Measurements from ENCODE around the gene DDX43. TPM values are rescaled to one million over a fixed set of nuclear protein-coding genes. Genes with fewer than 3 reads are reported as not detected.

The DDX43 gene
- 0.65 and 1.5 TPM in 2 replicates for total RNA-seq

GRCh38 chr6:73394577-73395354 is at the start of gene DDX43:
TSS of gene DDX43 (plus strand) at chr6:73394828. CDS start at chr6:73394906, 78 bp downstream.

GRCh38 chr6:73353636-73354593 is 40.7 kb upstream of the DDX43 start, which contains the start of gene DPPA5:
TSS of gene DPPA5 (minus strand) at chr6:73354276. CDS start at chr6:73354225, 51 bp downstream.

GRCh38 chr6:73362358-73362757 is 32.3 kb upstream of the DDX43 start, which contains the start of gene KHDC3L:
TSS of gene KHDC3L (plus strand) at chr6:73362658. CDS start at chr6:73362730, 72 bp downstream.

DNA sequence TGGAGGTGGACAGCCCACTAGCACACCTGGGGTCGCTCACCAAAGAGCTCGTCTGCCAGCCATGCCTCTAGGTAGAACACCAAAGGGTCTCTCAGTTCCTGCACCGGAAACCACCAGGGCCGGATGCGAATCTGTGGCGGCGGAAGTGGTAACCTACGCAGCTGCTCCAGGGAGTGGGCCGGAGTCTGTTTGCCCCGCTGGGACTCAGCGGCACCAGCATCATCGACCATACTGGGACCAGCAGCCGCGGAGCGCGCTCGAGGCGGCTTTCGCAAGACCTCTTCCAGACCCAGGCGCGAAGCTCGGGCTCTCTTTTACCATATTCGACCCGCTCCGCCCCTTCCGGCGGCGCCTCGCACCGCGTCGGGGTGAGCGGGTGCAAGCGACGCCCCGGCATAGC is 25.1 kb upstream of the DDX43 start, which contains the start of gene OOEP:
Gene OOEP (minus strand): TSS at position 335 of the 400 bp plus-strand sequence. CDS start 105 bp downstream, at position 230.

DNA sequence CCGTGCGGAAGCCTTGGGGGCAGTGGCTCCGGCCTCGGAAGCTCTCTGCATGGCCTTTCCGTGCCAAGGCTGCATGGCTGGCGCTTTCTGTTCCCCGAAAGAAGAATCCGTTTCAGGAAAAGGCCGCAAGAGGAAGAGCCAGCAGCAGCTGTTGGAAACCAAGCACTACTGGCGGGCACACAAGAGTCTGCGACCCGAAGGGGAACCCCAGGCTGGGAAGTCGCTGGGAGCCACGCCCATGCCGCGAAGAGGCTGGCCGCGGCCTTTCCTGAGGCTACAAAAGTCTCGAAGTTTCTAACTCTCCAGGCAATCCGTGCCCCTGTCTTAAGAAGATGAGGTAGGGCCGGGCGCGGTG is 57.5 kb downstream of the DDX43 start, which contains the start of gene CGAS:
Gene CGAS (minus strand): TSS at position 191 of the 355 bp plus-strand sequence. CDS start 116 bp downstream, at position 75.

DNA sequence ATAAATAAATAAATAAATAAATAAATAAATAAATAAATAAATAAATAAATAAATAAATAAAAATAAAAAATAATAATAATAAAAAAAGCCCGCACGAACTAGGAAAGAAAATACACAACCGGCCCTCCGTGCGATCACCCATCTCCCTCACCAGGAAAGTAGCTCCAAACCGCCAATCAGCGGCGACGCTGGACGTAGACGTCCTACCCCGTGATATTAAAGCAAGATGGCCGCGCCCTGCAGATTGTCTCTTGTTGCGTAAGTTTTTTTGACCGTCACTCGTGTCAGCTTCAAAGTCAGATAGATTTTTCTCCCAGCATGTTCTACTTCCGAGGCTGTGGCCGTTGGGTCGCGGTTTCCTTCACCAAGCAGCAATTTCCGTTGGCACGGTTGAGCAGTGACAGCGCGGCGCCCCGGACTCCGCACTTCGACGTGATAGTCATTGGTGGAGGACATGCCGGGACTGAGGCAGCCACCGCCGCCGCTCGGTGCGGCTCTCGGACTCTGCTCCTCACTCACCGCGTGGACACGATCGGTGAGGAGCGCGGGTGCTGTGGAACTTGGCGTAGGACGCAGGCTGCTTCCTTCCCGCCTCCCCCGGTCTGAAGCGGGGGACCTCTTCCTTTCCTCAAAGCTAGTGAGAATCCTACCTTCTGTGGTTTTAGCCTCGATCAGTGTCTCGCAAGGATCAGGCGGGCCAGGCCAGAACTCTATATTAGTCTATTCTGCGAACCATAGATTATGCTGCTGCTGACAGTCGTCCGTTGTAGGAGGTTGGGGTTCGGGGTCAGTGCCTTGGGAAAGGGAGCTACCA is 67.1 kb downstream of the DDX43 start, which contains the start of gene MTO1:
Gene MTO1 (plus strand): TSS at position 201 of the 814 bp plus-strand sequence. CDS start 118 bp downstream, at position 319.

Other genes with a start within 250 kb of the DDX43 start
- gene KHDC1L, start 169.3 kb upstream of the DDX43 start, total RNA-seq, result not detected in 2 replicates
- 1.9 and 2.0 TPM in 2 replicates for gene KHDC1, start 131.6 kb upstream of the DDX43 start, total RNA-seq
- not detected in 2 replicates for gene DPPA5, start 40.6 kb upstream of the DDX43 start, total RNA-seq
- gene KHDC3L, start 32.2 kb upstream of the DDX43 start, total RNA-seq, result not detected in 2 replicates
- gene OOEP, start 24.9 kb upstream of the DDX43 start, total RNA-seq, result not detected in 2 replicates
- gene CGAS, start 57.5 kb downstream of the DDX43 start, total RNA-seq, result 7.8 and 13.5 TPM in 2 replicates
- 19.2 and 26.9 TPM in 2 replicates for gene MTO1, start 66.9 kb downstream of the DDX43 start, total RNA-seq
- gene EEF1A1, start 126.2 kb downstream of the DDX43 start, total RNA-seq, result 12,458 and 24,213 TPM in 2 replicates